ENCODE measurements around the gene CAMK2N1.
A peak's percentile ranks its signal among the peaks of the same experiment; 100 is the strongest.

Gene CAMK2N1

GRCh38 chr1:20480951-20481617 lies 4.9 kb downstream of the CAMK2N1 start:
- DNase-seq: no peak
- intact Hi-C loops (cut with DNase I): no loop called here

GRCh38 chr1:20480243-20480944 lies 5.6 kb downstream of the CAMK2N1 start:
- intact Hi-C loops (cut with DNase I): no loop called here

GRCh38 chr1:20479840-20480239 lies 6.2 kb downstream of the CAMK2N1 start:
- intact Hi-C loops (cut with DNase I): no loop called here
- no peak for DNase-seq

More at GRCh38 chr1:20480243-20480944, 5.6 kb downstream of the CAMK2N1 start:
- DNase-seq: peak in 5 of 10 donors; percentile 46 to 93 (median 67)

GRCh38 chr1:20478057-20478635 lies 7.9 kb downstream of the CAMK2N1 start:
- DNase-seq: no peak
- intact Hi-C loops (cut with DNase I): no loop called here

GRCh38 chr1:20477348-20478056 lies 8.5 kb downstream of the CAMK2N1 start:
- intact Hi-C loops (cut with DNase I): no loop called here
- DNase-seq: peak in 1 of 10 donors; percentile 80

GRCh38 chr1:20476265-20477038 lies 9.6 kb downstream of the CAMK2N1 start:
- peak in 8 of 10 donors; percentile 45 to 96 (median 71) for DNase-seq
- intact Hi-C loops (cut with DNase I): no loop called here

GRCh38 chr1:20474996-20475395 lies 11.0 kb downstream of the CAMK2N1 start:
- intact Hi-C loops (cut with DNase I): no loop called here
- peak in 2 of 10 donors; percentile 28 to 73 for DNase-seq

GRCh38 chr1:20474333-20474975 lies 11.6 kb downstream of the CAMK2N1 start:
- intact Hi-C loops (cut with DNase I): no loop called here
- peak in 1 of 10 donors; percentile 13 for DNase-seq

GRCh38 chr1:20473894-20474293 lies 12.1 kb downstream of the CAMK2N1 start:
- intact Hi-C loops (cut with DNase I): no loop called here

GRCh38 chr1:20472860-20473711 lies 12.9 kb downstream of the CAMK2N1 start:
- intact Hi-C loops (cut with DNase I): no loop called here
- DNase-seq: peak in 6 of 10 donors; percentile 54 to 95 (median 80)

More at GRCh38 chr1:20473894-20474293, 12.1 kb downstream of the CAMK2N1 start:
- peak in 1 of 10 donors; percentile 31 for DNase-seq

GRCh38 chr1:20472121-20472520 lies 13.9 kb downstream of the CAMK2N1 start:
- intact Hi-C loops (cut with DNase I): no loop called here
- peak in 1 of 10 donors; percentile 41 for DNase-seq

- intact Hi-C loops (cut with DNase I): no loop called here
- peak in 2 of 10 donors; percentile 72 to 90 for DNase-seq
These were observed 15.8 kb downstream of the CAMK2N1 start for GRCh38 chr1:20470194-20470593.

- intact Hi-C loops (cut with DNase I): no loop called here
These were observed 16.5 kb downstream of the CAMK2N1 start for GRCh38 chr1:20469406-20470076.

GRCh38 chr1:20466273-20466672 lies 19.7 kb downstream of the CAMK2N1 start:
- intact Hi-C loops (cut with DNase I): no loop called here
- peak in 1 of 10 donors; percentile 59 for DNase-seq

More at GRCh38 chr1:20469406-20470076, 16.5 kb downstream of the CAMK2N1 start:
- peak in 2 of 10 donors; percentile 39 to 52 for DNase-seq

- DNase-seq: peak in 1 of 10 donors; percentile 74
- intact Hi-C loops (cut with DNase I): no loop called here
These were observed 20.8 kb downstream of the CAMK2N1 start for GRCh38 chr1:20465187-20465586.

- no peak for DNase-seq
- intact Hi-C loops (cut with DNase I): no loop called here
These were observed 22.5 kb downstream of the CAMK2N1 start for GRCh38 chr1:20463502-20463901.

GRCh38 chr1:20462397-20462796 lies 23.6 kb downstream of the CAMK2N1 start:
- DNase-seq: peak; percentile 58 to 97 (median 78)
- intact Hi-C loops (cut with DNase I): no loop called here

- intact Hi-C loops (cut with DNase I): no loop called here
- no peak for DNase-seq
These were observed 27.3 kb downstream of the CAMK2N1 start for GRCh38 chr1:20458717-20459116.

Measured in posterior cingulate gyrus (tissue), 11 donors.